Gastroesophageal sphincter (tissue), 4 donors: ENCODE measurements around the gene PAQR6. TPM values are rescaled to one million over a fixed set of nuclear protein-coding genes. Genes with fewer than 3 reads are reported as not detected.

Source experiments
- ATAC-seq: fragments of 150-250 bp; one replicate; pipeline ENCODE4 v1.9.1; 2016; ENCODE audit warnings: mild to moderate bottlenecking, moderate library complexity
- H3K27ac ChIP-seq, 4 donors: fragments of 200-600 bp; sonication (generic) in 3 of 4; 1 replicate in 3 of 4; 2 replicates in 1 of 4; pipeline ENCODE4 v1.5.1; 2016 to 2019
- H3K27me3 ChIP-seq: fragments of 200-600 bp; sonication (generic); one replicate; pipeline ENCODE4 v1.5.1; 2019
- H3K36me3 ChIP-seq, 2 donors: fragments of 200-600 bp; sonication (generic); one replicate each; pipeline ENCODE4 v1.5.1; 2019; ENCODE audit warnings: control low read depth in 1 of 2
- H3K4me1 ChIP-seq, 3 donors: fragments of 200-600 bp; sonication (generic); 1 replicate in 2 of 3; 2 replicates in 1 of 3; pipeline ENCODE4 v1.5.1; 2016 to 2019; ENCODE audit warnings: control low read depth in 2 of 3
- H3K4me3 ChIP-seq, 2 donors: fragments of 200-600 bp; sonication (generic); one replicate each; pipeline ENCODE4 v1.5.1; 2019; ENCODE audit warnings: mild to moderate bottlenecking in 1 of 2, moderate library complexity in 1 of 2
- H3K9me3 ChIP-seq, 3 donors: fragments of 200-600 bp; sonication (generic); one replicate each; pipeline ENCODE4 v1.5.1; 2017 to 2019; ENCODE audit warnings: control low read depth in 2 of 3
- EP300 ChIP-seq: sonication (generic); formaldehyde crosslinking; IDR thresholded peaks from one replicate; pipeline ENCODE4 v1.6.1; 2017; ENCODE audit warnings: antibody characterized with exemption, mild to moderate bottlenecking
- POLR2A ChIP-seq, 2 donors: fragments of 450-650 bp; IDR thresholded peaks; one replicate each; pipeline ENCODE4 v1.6.1; 2017; ENCODE audit warnings: antibody characterized with exemption in 2 of 2, mild to moderate bottlenecking in 2 of 2, moderate library complexity in 1 of 2
- POLR2AphosphoS5 ChIP-seq: sonication (generic); formaldehyde crosslinking; IDR thresholded peaks from one replicate; pipeline ENCODE4 v1.6.1; 2017; ENCODE audit warnings: antibody characterized with exemption
- WGBS, 2 donors: methylation state at CpG; one replicate each; pipeline ENCODE4 v1.1.5; 2018; ENCODE audit warnings: low coverage in 1 of 2; 5-methylcytosine and 5-hydroxymethylcytosine counted together
- total RNA-seq, 4 donors: library from RNA; depleted of rRNA; stranded (reverse); fragments of >200 nt; gene quantifications; one replicate each; pipeline ENCODE4 v1.1.0, GENCODE V29; 2016
- TF ChIP-seq, protein P1 (sequence below), 4 experiments: fragments of 200-600 bp in 2 of 4; fragments of 450-650 bp in 2 of 4; sonication (generic) in 1 of 4; IDR thresholded peaks; one replicate each; pipeline ENCODE4 v1.5.1; 2017 to 2019; ENCODE audit warnings: antibody characterized with exemption in 4 of 4, mild to moderate bottlenecking in 2 of 4, moderate library complexity in 2 of 4

The PAQR6 gene
- total RNA-seq, 4 donors from 2014 or later = 1.2 to 3.4 (median 1.6) TPM

DNA sequence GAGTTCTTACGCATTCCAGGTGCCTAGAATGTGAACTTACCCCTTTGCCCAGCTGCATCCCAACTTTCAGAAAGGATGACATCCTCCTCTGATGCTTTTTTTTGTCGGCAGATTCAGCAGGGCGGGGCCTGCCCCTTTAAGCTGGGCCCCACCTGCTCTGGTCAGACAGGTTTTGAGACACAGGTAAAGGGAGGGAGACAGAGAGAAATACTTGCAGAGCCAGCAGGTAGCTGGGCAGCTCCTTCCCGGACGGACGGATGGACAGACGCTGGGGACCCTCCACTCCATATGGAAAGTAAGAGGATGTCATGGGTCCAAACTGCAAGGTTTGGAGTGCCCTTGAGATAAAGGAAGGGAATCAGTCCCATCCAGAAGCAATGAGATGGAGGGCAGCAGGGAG lies 36.3 kb upstream of the PAQR6 start, which contains the start of gene TMEM79:
TSS of gene TMEM79 (plus strand) at position 214 of the 400 bp plus-strand sequence. CDS start 902 bp downstream, outside the sequence.
- Histone ChIP-seq H3K27ac (peak within 1 kb of the TSS; percentile 8 to 91 (median 91)), H3K36me3 (peaks cover 0 to 31% of the 10 kb centered on the region in 2 donors), H3K4me1 (peaks cover 4 to 43% (median 17%) of the 10 kb centered on the region in 3 donors), H3K27me3 (no peaks in the 10 kb centered on the region), H3K9me3 (no peaks in the 10 kb centered on the region), H3K4me3 (peak within 1 kb of the TSS; percentile 82 to 95)
- no peak for TF ChIP-seq POLR2AphosphoS5
- no peak for TF ChIP-seq EP300
- TF ChIP-seq, protein P1, sequence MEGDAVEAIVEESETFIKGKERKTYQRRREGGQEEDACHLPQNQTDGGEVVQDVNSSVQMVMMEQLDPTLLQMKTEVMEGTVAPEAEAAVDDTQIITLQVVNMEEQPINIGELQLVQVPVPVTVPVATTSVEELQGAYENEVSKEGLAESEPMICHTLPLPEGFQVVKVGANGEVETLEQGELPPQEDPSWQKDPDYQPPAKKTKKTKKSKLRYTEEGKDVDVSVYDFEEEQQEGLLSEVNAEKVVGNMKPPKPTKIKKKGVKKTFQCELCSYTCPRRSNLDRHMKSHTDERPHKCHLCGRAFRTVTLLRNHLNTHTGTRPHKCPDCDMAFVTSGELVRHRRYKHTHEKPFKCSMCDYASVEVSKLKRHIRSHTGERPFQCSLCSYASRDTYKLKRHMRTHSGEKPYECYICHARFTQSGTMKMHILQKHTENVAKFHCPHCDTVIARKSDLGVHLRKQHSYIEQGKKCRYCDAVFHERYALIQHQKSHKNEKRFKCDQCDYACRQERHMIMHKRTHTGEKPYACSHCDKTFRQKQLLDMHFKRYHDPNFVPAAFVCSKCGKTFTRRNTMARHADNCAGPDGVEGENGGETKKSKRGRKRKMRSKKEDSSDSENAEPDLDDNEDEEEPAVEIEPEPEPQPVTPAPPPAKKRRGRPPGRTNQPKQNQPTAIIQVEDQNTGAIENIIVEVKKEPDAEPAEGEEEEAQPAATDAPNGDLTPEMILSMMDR (IDR thresholded peaks at IDR 0.05) = no peak
- no peak for TF ChIP-seq POLR2A (IDR thresholded peaks at IDR 0.05)
- 80 to 100% methylated on average over 2 of the region's 7 CpGs for WGBS, 2 donors
- no peak for ATAC-seq

- Histone ChIP-seq H3K27ac (peak overlapping the region in 3 of 4 donors; percentile 91), H3K36me3 (peaks cover 0 to 31% of the 10 kb centered on the region in 2 donors), H3K9me3 (no peaks in the 10 kb centered on the region), H3K4me1 (peaks cover 4 to 44% (median 17%) of the 10 kb centered on the region in 3 donors), H3K4me3 (peak overlapping the region; percentile 82 to 95), H3K27me3 (no peaks in the 10 kb centered on the region)
- TF ChIP-seq, protein P1 (IDR thresholded peaks at IDR 0.05) = no peak
- TF ChIP-seq POLR2A (IDR thresholded peaks at IDR 0.05) = no peak
- TF ChIP-seq EP300 = no peak
- TF ChIP-seq POLR2AphosphoS5 = no peak
- no peak for ATAC-seq
- WGBS, 2 donors = 50% methylated on average over 1 of the region's 1 CpG
Observed at GRCh38 chr1:156283521-156283920, 35.7 kb upstream of the PAQR6 start.

GRCh38 chr1:156282479-156283222 lies 34.8 kb upstream of the PAQR6 start, which contains the start of gene SMG5:
Gene SMG5, minus strand, starts transcription at chr1:156282825. Its CDS starts 145 bp downstream, at chr1:156282680.
- ATAC-seq = peak; percentile 97
- TF ChIP-seq EP300 (no peak), POLR2AphosphoS5 (peak; percentile 79), POLR2A (IDR thresholded peaks at IDR 0.05) (peak; percentile 90 to 94)
- TF ChIP-seq, protein P1 (IDR thresholded peaks at IDR 0.05) = peak in 1 of 4 experiments; percentile 9
- Histone ChIP-seq H3K27ac (peak within 1 kb of the TSS; percentile 57 to 91 (median 91)), H3K27me3 (no peaks in the 10 kb centered on the region), H3K36me3 (peaks cover 0 to 38% of the 10 kb centered on the region in 2 donors), H3K9me3 (no peaks in the 10 kb centered on the region), H3K4me3 (peak within 1 kb of the TSS; percentile 82 to 95), H3K4me1 (peaks cover 4 to 44% (median 17%) of the 10 kb centered on the region in 3 donors)
- WGBS, 2 donors = 0 to 2% methylated on average over 5 to 12 of the region's 50 CpGs

DNA sequence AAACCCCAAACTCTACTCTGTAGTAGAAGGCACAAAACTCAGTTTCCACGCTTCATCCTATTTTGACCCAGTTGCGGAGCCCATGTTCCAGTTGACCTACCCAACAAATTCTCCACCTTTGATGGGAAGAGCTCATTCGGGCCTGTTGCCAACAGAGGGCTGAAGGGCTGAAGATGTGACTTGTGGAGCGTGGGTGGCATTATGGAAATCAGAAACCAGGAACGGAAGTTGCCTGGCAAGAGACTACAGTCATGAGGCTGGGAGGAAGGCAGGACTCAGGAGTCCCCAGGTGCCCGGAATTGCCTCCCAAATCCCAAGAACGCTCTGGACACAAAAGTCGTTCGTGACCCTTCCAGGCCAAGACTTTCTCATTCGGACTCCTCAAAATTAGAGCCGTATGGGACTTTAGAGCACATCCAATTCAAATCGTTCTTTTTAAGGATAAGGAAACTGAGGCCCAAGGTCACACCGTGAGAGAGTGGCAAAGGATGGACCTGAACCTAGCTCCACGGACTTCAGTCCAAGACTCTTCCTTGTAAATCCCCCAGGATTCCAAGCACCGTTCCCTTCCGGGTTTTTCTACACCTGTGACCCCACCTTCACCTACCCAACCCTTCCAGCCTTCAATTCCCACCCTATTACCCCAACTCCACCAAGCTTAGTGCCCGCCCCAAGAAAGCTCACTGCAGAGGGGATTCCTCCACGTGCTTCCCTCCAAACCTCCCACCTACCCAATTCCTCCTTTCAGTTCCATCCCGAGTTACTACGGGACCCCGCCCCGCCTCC lies 34.0 kb upstream of the PAQR6 start:
- 0 to 7% methylated on average over 14 to 16 of the region's 22 CpGs for WGBS, 2 donors
- Histone ChIP-seq H3K36me3 (peaks cover 0 to 45% of the 10 kb centered on the region in 2 donors), H3K27ac (peak overlapping the region; percentile 57 to 91 (median 91)), H3K27me3 (no peaks in the 10 kb centered on the region), H3K4me1 (peaks cover 4 to 44% (median 17%) of the 10 kb centered on the region in 3 donors), H3K4me3 (peak overlapping the region; percentile 82 to 95), H3K9me3 (no peaks in the 10 kb centered on the region)
- TF ChIP-seq, protein P1 (IDR thresholded peaks at IDR 0.05) = no peak
- ATAC-seq = peak; percentile 1
